PC-3 (cell line): Measurements from ENCODE around the gene TRUB1. TPM values are rescaled to one million over a fixed set of nuclear protein-coding genes. Genes with fewer than 3 reads are reported as not detected.

Source experiments
- ATAC-seq: fragments of 200-7000 bp; cut with Tn5 transposase; 2 replicates; pipeline ENCODE4 v1.9.1; 2020; ENCODE audit warnings: mild to moderate bottlenecking, moderate library complexity
- BruUV-seq: library from RNA; stranded (reverse); fragments of 400-500 nt; replicated peaks from 2 replicates; lab custom pipeline; 2021; lab: Mats Ljungman, UMichigan
- CTCF ChIA-PET: fragments of 300-600 bp; sonication (Branson Sonifier 250); formaldehyde crosslinking; loops from one replicate; lab custom pipeline; 2022; ENCODE audit warnings: antibody characterized with exemption; lab: Charles Lee
- POLR2A ChIA-PET: fragments of 300-600 bp; sonication (Branson Sonifier 250); formaldehyde crosslinking; loops from one replicate; lab custom pipeline; 2022; ENCODE audit warnings: antibody characterized with exemption; ENCODE audit not compliant: unreplicated experiment; lab: Charles Lee
- DNase-seq: peaks from one replicate; pipeline ENCODE4 v3.0.0-alpha.2; 2015
- H2AFZ ChIP-seq: fragments of 300-600 bp; sonication (generic); 2 replicates; pipeline ENCODE4 v1.6.0; 2016; ENCODE audit warnings: antibody characterized with exemption, low read length
- H3F3A ChIP-seq: fragments of 300-600 bp; sonication (generic); one replicate; pipeline ENCODE4 v1.6.0; 2017; ENCODE audit warnings: antibody characterized with exemption, low read length, control low read depth, mild to moderate bottlenecking; ENCODE audit not compliant: unreplicated experiment
- H3K27ac ChIP-seq: fragments of 300-600 bp; sonication (generic); 2 replicates; pipeline ENCODE4 v1.5.1; 2016; ENCODE audit warnings: mild to moderate bottlenecking, low read length
- H3K27me3 ChIP-seq: fragments of 300-600 bp; sonication (generic); 2 replicates; pipeline ENCODE4 v1.6.1; 2016; ENCODE audit warnings: low read length, mixed read lengths
- H3K36me3 ChIP-seq: fragments of 300-600 bp; sonication (generic); 2 replicates; pipeline ENCODE4 v1.6.1; 2016; ENCODE audit warnings: low read depth, mixed run types, low read length, mixed read lengths
- H3K4me1 ChIP-seq: fragments of 300-600 bp; sonication (generic); 2 replicates; pipeline ENCODE4 v1.5.1; 2016; ENCODE audit warnings: low read length; ENCODE audit not compliant: insufficient read depth
- H3K4me2 ChIP-seq: fragments of 300-600 bp; sonication (generic); 2 replicates; pipeline ENCODE4 v1.6.0; 2016; ENCODE audit warnings: low read length
- H3K4me3 ChIP-seq: fragments of 300-600 bp; sonication (generic); 2 replicates; pipeline ENCODE4 v1.5.1; 2016; ENCODE audit warnings: mild to moderate bottlenecking, low read length, mixed read lengths
- H3K79me2 ChIP-seq: fragments of 300-600 bp; sonication (generic); 2 replicates; pipeline ENCODE4 v1.6.1; 2017; ENCODE audit warnings: low read length, mixed read lengths
- H3K9ac ChIP-seq: fragments of 300-600 bp; sonication (generic); 2 replicates; pipeline ENCODE4 v1.6.0; 2016; ENCODE audit warnings: mild to moderate bottlenecking, low read length
- H3K9me2 ChIP-seq: fragments of 300-600 bp; sonication (generic); replicated peaks from 2 replicates; pipeline ENCODE4 v1.6.1; 2016; ENCODE audit warnings: mixed run types, low read length, mixed read lengths
- H3K9me3 ChIP-seq: fragments of 300-600 bp; sonication (generic); 2 replicates; pipeline ENCODE4 v1.6.1; 2016; ENCODE audit warnings: low read length, mixed read lengths
- H4K20me1 ChIP-seq: fragments of 300-600 bp; sonication (generic); 2 replicates; pipeline ENCODE4 v1.6.1; 2016; ENCODE audit warnings: low read length, mixed read lengths
- EZH2 ChIP-seq: fragments of 300-600 bp; sonication (generic); IDR thresholded peaks from one replicate; pipeline ENCODE4 v1.6.1; 2017; ENCODE audit warnings: antibody characterized with exemption, mild to moderate bottlenecking, low read length; ENCODE audit not compliant: unreplicated experiment
- EZH2phosphoT487 ChIP-seq: fragments of 300-600 bp; sonication (generic); IDR thresholded peaks from 2 replicates; pipeline ENCODE4 v1.6.1; 2018; ENCODE audit warnings: mild to moderate bottlenecking, antibody characterized with exemption, low read length, borderline replicate concordance
- intact Hi-C: fragments of 100-400 bp; cut with micrococcal nuclease; formaldehyde crosslinking; loops from 2 replicates; pipeline ENCODE4 v1.9.0; 2023
- total RNA-seq: library from RNA; depleted of rRNA; stranded (reverse); fragments of >200 nt; gene quantifications from 2 replicates; pipeline ENCODE4 v1.2.3, GENCODE V29; 2014
- TF ChIP-seq, protein P1 (sequence below): fragments of 300-600 bp; sonication (generic); conservative IDR thresholded peaks from 2 replicates; pipeline ENCODE4 v1.5.1; 2017; ENCODE audit warnings: antibody characterized with exemption, low read depth, mild to moderate bottlenecking, low read length

TRUB1 gene
- total RNA-seq, 1 experiment from 2014 or later, result 28.0 TPM

DNA sequence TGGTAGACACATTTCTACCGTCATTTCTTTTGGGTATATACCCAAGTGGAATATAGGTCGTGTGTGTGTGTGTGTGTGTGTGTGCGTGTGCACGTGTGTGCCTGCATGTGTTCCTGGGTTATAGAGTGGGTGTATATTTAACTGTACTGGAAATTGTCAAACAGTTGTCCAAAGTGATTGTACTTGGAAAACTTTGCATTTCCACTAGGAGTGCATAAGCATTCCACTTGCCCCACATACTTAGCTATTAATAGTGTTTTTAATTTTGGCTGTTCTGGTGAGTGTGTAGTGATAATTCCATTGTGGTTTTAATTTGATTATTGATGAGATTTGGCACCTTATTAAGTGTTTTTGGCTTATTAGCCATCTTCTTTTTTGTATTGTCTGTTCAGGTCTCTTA lies 25.9 kb downstream of the TRUB1 start:
- Histone ChIP-seq H3K27ac (no peak overlapping the region), H3K36me3 (no peaks in the 10 kb centered on the region), H3K9me2 (no peaks in the 10 kb centered on the region), H3K4me2 (no peak overlapping the region), H3K9me3 (no peaks in the 10 kb centered on the region), H4K20me1 (no peaks in the 10 kb centered on the region), H3K9ac (no peak overlapping the region), H3K27me3 (no peaks in the 10 kb centered on the region), H2AFZ (no peak overlapping the region), H3K4me1 (no peaks in the 10 kb centered on the region), H3K4me3 (no peak overlapping the region), H3F3A (no peaks in the 10 kb centered on the region), H3K79me2 (peaks cover 30% of the 10 kb centered on the region)
- DNase-seq, result no peak
- ChIA-PET CTCF (no interaction called here), POLR2A (no interaction called here)
- TF ChIP-seq, protein P1, sequence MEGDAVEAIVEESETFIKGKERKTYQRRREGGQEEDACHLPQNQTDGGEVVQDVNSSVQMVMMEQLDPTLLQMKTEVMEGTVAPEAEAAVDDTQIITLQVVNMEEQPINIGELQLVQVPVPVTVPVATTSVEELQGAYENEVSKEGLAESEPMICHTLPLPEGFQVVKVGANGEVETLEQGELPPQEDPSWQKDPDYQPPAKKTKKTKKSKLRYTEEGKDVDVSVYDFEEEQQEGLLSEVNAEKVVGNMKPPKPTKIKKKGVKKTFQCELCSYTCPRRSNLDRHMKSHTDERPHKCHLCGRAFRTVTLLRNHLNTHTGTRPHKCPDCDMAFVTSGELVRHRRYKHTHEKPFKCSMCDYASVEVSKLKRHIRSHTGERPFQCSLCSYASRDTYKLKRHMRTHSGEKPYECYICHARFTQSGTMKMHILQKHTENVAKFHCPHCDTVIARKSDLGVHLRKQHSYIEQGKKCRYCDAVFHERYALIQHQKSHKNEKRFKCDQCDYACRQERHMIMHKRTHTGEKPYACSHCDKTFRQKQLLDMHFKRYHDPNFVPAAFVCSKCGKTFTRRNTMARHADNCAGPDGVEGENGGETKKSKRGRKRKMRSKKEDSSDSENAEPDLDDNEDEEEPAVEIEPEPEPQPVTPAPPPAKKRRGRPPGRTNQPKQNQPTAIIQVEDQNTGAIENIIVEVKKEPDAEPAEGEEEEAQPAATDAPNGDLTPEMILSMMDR, result no peak
- no peak for TF ChIP-seq EZH2phosphoT487
- TF ChIP-seq EZH2, result no peak
- BruUV-seq, result no TSS peak
- intact Hi-C loops, result no loop called here
- no peak for ATAC-seq

GRCh38 chr10:114967071-114967470 lies 29.1 kb downstream of the TRUB1 start:
- ChIA-PET CTCF (no interaction called here), POLR2A (no interaction called here)
- Histone ChIP-seq H3K9ac (no peak overlapping the region), H3K27ac (no peak overlapping the region), H3K79me2 (peaks cover 30% of the 10 kb centered on the region), H3K27me3 (no peaks in the 10 kb centered on the region), H3K36me3 (no peaks in the 10 kb centered on the region), H3K9me3 (no peaks in the 10 kb centered on the region), H3F3A (no peaks in the 10 kb centered on the region), H4K20me1 (no peaks in the 10 kb centered on the region), H3K9me2 (no peaks in the 10 kb centered on the region), H2AFZ (no peak overlapping the region), H3K4me1 (no peaks in the 10 kb centered on the region), H3K4me3 (no peak overlapping the region), H3K4me2 (no peak overlapping the region)
- no TSS peak for BruUV-seq
- DNase-seq (no peak), ATAC-seq (no peak)
- intact Hi-C loops, result no loop called here
- TF ChIP-seq EZH2phosphoT487 (no peak), EZH2 (no peak)
- TF ChIP-seq, protein P1, result no peak

DNA sequence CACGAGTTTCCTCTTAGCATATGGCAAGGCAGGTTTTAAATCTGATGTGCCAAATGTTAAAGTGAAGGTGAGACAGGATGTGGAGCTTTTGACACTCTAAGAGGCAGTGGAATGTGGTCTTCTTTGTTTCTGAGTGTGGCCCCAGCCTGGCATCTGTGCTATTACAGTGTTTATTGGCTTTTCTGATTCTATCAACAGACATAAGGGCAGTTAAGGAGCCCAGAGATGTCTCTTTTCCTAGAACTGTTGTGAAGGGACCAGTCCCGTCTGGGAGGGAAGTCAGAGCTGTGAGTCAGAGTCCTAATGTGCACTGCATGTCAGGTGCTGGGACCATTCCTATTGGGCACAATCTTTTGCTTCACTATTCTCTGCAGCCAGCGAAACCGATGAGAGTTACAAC lies 32.5 kb downstream of the TRUB1 start:
- Histone ChIP-seq H3K4me3 (no peak overlapping the region), H3K9me2 (no peaks in the 10 kb centered on the region), H3K27me3 (no peaks in the 10 kb centered on the region), H3K9ac (no peak overlapping the region), H3F3A (no peaks in the 10 kb centered on the region), H3K36me3 (0 out of 2 replicates have a peak, but pooled peaks cover 3% of the 10 kb centered on the region), H2AFZ (no peak overlapping the region), H4K20me1 (no peaks in the 10 kb centered on the region), H3K79me2 (peaks cover 24% of the 10 kb centered on the region), H3K4me1 (no peaks in the 10 kb centered on the region), H3K4me2 (no peak overlapping the region), H3K27ac (no peak overlapping the region), H3K9me3 (no peaks in the 10 kb centered on the region)
- POLR2A ChIA-PET, result no interaction called here
- CTCF ChIA-PET, result no interaction called here
- TF ChIP-seq EZH2phosphoT487, result no peak
- no peak for TF ChIP-seq EZH2
- TF ChIP-seq, protein P1, result no peak
- no TSS peak for BruUV-seq
- DNase-seq (no peak), ATAC-seq (no peak)
- intact Hi-C loops, result no loop called here
